ENCODE measurements around the gene KHDRBS1.

- TF ChIP-seq CTCF (IDR thresholded peaks at IDR 0.05) (no peak), POLR2A (IDR thresholded peaks at IDR 0.05) (no peak)
These were observed 15.1 kb downstream of the KHDRBS1 start for GRCh38 chr1:32028746-32029145.

All from body of pancreas (tissue), 4 donors.